Activated CD4-positive, alpha-beta memory T cell treated with anti-CD3 and anti-CD28 coated beads for 36 hours (primary cell): ENCODE results near the gene CCDC57. TPM values are rescaled to one million over a fixed set of nuclear protein-coding genes. Genes with fewer than 3 reads are reported as not detected.

Experiments
- CTCF ChIA-PET: fragments of 350-600 bp; sonication (Branson Sonifier 250); formaldehyde crosslinking; loops from one replicate; lab custom pipeline; 2021; ENCODE audit warnings: antibody characterized with exemption, inconsistent platforms; lab: Charles Lee
- POLR2A ChIA-PET: fragments of 350-600 bp; sonication (Branson Sonifier 250); formaldehyde crosslinking; loops from one replicate; lab custom pipeline; 2021; ENCODE audit warnings: antibody characterized with exemption; lab: Charles Lee
- DNase-seq: peaks from one replicate; pipeline ENCODE4 v3.0.0-alpha.2; 2020
- H3K27ac Mint-ChIP-seq: one replicate; pipeline ENCODE4 v1.8.0; 2021; ENCODE audit warnings: mixed read lengths
- H3K27me3 Mint-ChIP-seq: one replicate; pipeline ENCODE4 v1.8.0; 2021; ENCODE audit warnings: mixed read lengths
- H3K36me3 Mint-ChIP-seq: one replicate; pipeline ENCODE4 v1.8.0; 2021; ENCODE audit warnings: mixed read lengths
- H3K4me1 Mint-ChIP-seq: one replicate; pipeline ENCODE4 v1.8.0; 2021; ENCODE audit warnings: low read depth, mixed read lengths
- H3K4me3 Mint-ChIP-seq: one replicate; pipeline ENCODE4 v1.8.0; 2021; ENCODE audit warnings: mild to moderate bottlenecking, mixed read lengths
- H3K9me3 Mint-ChIP-seq: one replicate; pipeline ENCODE4 v1.8.0; 2021; ENCODE audit warnings: mixed read lengths
- intact Hi-C: fragments of 100-400 bp; cut with micrococcal nuclease; formaldehyde crosslinking; loops from one replicate; pipeline ENCODE4 v1.15.1; 2023
- total RNA-seq, 2 experiments: library from RNA; stranded (reverse); gene quantifications; one replicate each; pipeline ENCODE4 v1.2.3, GENCODE V29; 2021

CCDC57 gene
- total RNA-seq, 2 experiments from 2014 or later = 49.6 to 51.7 TPM

GRCh38 chr17:82085031-82085861 is 127.4 kb downstream of the CCDC57 start:
- Mint-ChIP-seq H3K4me1 (no peaks in the 10 kb centered on the region), H3K36me3 (peaks cover 18% of the 10 kb centered on the region), H3K9me3 (no peaks in the 10 kb centered on the region), H3K27ac (no peak overlapping the region), H3K4me3 (no peak overlapping the region), H3K27me3 (no peaks in the 10 kb centered on the region)
- intact Hi-C loops = no loop called here
- DNase-seq = no peak
- CTCF ChIA-PET = no interaction called here
- POLR2A ChIA-PET = interaction anchor here (0.5 to 0.8 kb wide), 3 partner anchors 20 to 371 kb away, joined by 3 to 6 read pairs (median 3); partner anchors contain the start of gene DUS1L

GRCh38 chr17:82084373-82085030 is 128.1 kb downstream of the CCDC57 start:
- no peak for DNase-seq
- intact Hi-C loops = no loop called here
- H3K9me3 Mint-ChIP-seq = no peaks in the 10 kb centered on the region
- ChIA-PET CTCF (no interaction called here), POLR2A (interaction anchor here (0.6 to 0.8 kb wide), 2 partner anchors 20 to 100 kb away, joined by 3 read pairs; partner anchors contain the start of gene DUS1L)
- H3K36me3 Mint-ChIP-seq = peaks cover 22% of the 10 kb centered on the region
- H3K27me3 Mint-ChIP-seq = no peaks in the 10 kb centered on the region
- H3K4me1 Mint-ChIP-seq = no peaks in the 10 kb centered on the region
- H3K27ac Mint-ChIP-seq = no peak overlapping the region
- no peak overlapping the region for H3K4me3 Mint-ChIP-seq

DNA sequence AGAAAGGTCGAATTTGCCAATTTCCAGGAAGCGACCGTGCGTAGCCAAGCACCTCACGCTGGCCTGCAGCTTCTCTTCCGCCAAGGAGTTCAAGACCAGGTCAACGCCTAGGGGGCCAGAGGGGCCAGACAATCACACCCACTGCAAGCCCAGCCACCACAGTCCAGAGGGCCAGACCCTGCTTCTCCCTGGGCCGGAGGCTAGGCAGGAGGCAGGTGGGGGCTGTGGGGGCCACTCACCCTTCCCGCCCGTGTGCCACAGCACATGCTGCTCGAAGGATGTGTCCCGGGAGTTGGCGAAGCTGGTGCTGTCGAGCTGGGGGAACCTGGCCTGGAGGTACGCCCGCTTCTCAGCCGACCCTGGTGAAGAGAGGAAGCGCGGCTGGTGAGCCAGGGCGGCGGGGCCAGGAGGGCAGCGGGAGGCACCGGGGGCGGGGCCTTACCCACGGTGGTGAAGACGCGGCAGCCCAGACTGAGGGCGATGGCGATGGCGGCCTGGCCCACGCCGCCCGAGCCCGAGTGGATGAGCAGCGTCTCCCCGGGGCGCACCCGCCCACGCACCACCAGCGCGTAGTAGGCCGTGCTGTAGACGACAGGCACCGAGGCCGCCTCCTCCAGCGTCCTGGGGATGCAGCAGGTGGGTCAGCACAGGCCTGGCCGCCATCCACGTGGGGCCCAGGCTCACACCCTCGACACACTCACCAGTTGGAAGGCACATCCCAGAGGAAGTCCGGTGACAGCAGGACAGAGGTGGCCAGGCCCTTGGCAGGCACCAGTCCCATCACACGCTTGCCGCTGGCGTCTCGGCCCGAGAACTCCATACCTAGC is 128.9 kb downstream of the CCDC57 start:
- no peaks in the 10 kb centered on the region for H3K27me3 Mint-ChIP-seq
- H3K4me3 Mint-ChIP-seq = no peak overlapping the region
- CTCF ChIA-PET = no interaction called here
- no peak for DNase-seq
- POLR2A ChIA-PET = no interaction called here
- intact Hi-C loops = no loop called here
- H3K27ac Mint-ChIP-seq = no peak overlapping the region
- H3K9me3 Mint-ChIP-seq = no peaks in the 10 kb centered on the region
- peaks cover 24% of the 10 kb centered on the region for H3K36me3 Mint-ChIP-seq
- H3K4me1 Mint-ChIP-seq = no peaks in the 10 kb centered on the region

DNA sequence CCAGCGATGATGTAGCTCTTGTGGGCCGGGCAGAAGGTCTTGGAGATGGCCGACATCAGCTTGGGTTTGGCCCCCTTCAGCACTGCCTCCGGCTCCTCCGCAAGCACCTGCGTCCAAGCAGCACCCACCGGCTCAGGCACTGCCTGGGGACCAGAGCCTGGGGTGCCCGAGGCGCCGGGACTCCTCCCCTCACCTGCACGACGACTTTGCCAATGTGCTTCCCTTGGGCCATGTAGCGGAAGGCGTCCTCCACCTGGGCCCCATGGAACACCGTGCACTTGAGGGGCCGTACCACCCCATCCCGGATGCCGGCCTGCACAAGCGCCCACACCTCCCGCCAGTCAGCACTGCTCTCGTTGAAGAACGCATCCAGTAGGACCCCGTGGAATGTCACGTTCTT is 129.6 kb downstream of the CCDC57 start:
- H3K4me3 Mint-ChIP-seq = no peak overlapping the region
- ChIA-PET POLR2A (no interaction called here), CTCF (no interaction called here)
- peaks cover 26% of the 10 kb centered on the region for H3K36me3 Mint-ChIP-seq
- H3K9me3 Mint-ChIP-seq = no peaks in the 10 kb centered on the region
- H3K27me3 Mint-ChIP-seq = no peaks in the 10 kb centered on the region
- H3K4me1 Mint-ChIP-seq = no peaks in the 10 kb centered on the region
- no peak overlapping the region for H3K27ac Mint-ChIP-seq
- intact Hi-C loops = no loop called here
- DNase-seq = no peak

GRCh38 chr17:82082456-82082855 is 130.2 kb downstream of the CCDC57 start:
- POLR2A ChIA-PET = no interaction called here
- no peak overlapping the region for H3K27ac Mint-ChIP-seq
- intact Hi-C loops = no loop called here
- H3K4me1 Mint-ChIP-seq = no peaks in the 10 kb centered on the region
- no peak for DNase-seq
- H3K4me3 Mint-ChIP-seq = no peak overlapping the region
- peaks cover 26% of the 10 kb centered on the region for H3K36me3 Mint-ChIP-seq
- CTCF ChIA-PET = no interaction called here
- no peaks in the 10 kb centered on the region for H3K9me3 Mint-ChIP-seq
- no peaks in the 10 kb centered on the region for H3K27me3 Mint-ChIP-seq

GRCh38 chr17:82081966-82082365 is 130.7 kb downstream of the CCDC57 start:
- Mint-ChIP-seq H3K9me3 (no peaks in the 10 kb centered on the region), H3K27ac (no peak overlapping the region), H3K36me3 (peaks cover 26% of the 10 kb centered on the region), H3K4me3 (no peak overlapping the region), H3K27me3 (no peaks in the 10 kb centered on the region), H3K4me1 (no peaks in the 10 kb centered on the region)
- CTCF ChIA-PET = interaction anchor here (0.6 kb wide), 1 partner anchor 51 kb away, joined by 3 read pairs; no protein-coding TSS in a partner anchor
- no peak for DNase-seq
- intact Hi-C loops = no loop called here
- POLR2A ChIA-PET = no interaction called here

GRCh38 chr17:82081546-82081945 is 131.1 kb downstream of the CCDC57 start:
- no peak for DNase-seq
- Mint-ChIP-seq H3K4me1 (no peaks in the 10 kb centered on the region), H3K27ac (no peak overlapping the region), H3K36me3 (peaks cover 26% of the 10 kb centered on the region), H3K9me3 (no peaks in the 10 kb centered on the region), H3K27me3 (no peaks in the 10 kb centered on the region), H3K4me3 (no peak overlapping the region)
- ChIA-PET CTCF (interaction anchor here (0.6 kb wide), 1 partner anchor 51 kb away, joined by 3 read pairs; no protein-coding TSS in a partner anchor), POLR2A (no interaction called here)
- intact Hi-C loops = no loop called here

DNA sequence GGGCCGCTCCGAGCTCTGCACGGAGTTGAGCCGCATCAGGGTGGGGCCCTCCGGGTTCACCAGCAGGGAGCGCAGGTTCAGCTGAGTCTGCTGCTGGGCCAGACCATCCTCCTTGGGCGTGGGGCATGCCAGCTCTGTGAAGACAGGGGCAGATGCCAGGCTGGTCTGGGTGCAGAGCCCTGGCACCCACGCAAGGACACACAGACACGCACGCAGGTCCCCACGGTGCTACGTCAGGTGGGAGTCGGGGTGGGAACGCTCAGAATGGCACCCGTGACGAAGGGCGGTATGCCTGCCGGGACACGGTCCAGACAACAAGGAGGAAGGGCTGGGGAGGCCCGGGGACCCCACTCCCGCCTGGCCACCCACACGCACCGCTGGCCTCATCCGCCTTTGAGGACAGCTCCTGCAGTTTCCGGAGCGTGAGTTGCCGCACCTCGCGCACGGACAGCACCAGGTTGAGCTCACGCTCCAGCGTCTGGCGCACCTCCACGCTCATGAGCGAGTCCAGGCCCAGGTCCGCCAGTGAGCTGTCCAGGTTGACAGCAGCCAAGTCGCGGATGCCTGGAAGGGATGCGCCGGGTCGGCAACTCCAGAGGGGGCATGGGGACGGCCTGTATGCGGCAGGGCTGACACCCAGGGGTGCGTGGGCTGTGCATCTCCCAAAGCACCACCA is 131.7 kb downstream of the CCDC57 start:
- DNase-seq = no peak
- H3K4me3 Mint-ChIP-seq = no peak overlapping the region
- H3K9me3 Mint-ChIP-seq = no peaks in the 10 kb centered on the region
- intact Hi-C loops = no loop called here
- H3K27me3 Mint-ChIP-seq = no peaks in the 10 kb centered on the region
- no peaks in the 10 kb centered on the region for H3K4me1 Mint-ChIP-seq
- ChIA-PET CTCF (no interaction called here), POLR2A (no interaction called here)
- H3K36me3 Mint-ChIP-seq = peaks cover 26% of the 10 kb centered on the region
- H3K27ac Mint-ChIP-seq = no peak overlapping the region

GRCh38 chr17:82080048-82080788 is 132.4 kb downstream of the CCDC57 start:
- intact Hi-C loops = no loop called here
- no peaks in the 10 kb centered on the region for H3K27me3 Mint-ChIP-seq
- H3K36me3 Mint-ChIP-seq = peaks cover 26% of the 10 kb centered on the region
- no peaks in the 10 kb centered on the region for H3K4me1 Mint-ChIP-seq
- ChIA-PET POLR2A (no interaction called here), CTCF (no interaction called here)
- DNase-seq = no peak
- H3K27ac Mint-ChIP-seq = no peak overlapping the region
- H3K4me3 Mint-ChIP-seq = no peak overlapping the region
- H3K9me3 Mint-ChIP-seq = no peaks in the 10 kb centered on the region

DNA sequence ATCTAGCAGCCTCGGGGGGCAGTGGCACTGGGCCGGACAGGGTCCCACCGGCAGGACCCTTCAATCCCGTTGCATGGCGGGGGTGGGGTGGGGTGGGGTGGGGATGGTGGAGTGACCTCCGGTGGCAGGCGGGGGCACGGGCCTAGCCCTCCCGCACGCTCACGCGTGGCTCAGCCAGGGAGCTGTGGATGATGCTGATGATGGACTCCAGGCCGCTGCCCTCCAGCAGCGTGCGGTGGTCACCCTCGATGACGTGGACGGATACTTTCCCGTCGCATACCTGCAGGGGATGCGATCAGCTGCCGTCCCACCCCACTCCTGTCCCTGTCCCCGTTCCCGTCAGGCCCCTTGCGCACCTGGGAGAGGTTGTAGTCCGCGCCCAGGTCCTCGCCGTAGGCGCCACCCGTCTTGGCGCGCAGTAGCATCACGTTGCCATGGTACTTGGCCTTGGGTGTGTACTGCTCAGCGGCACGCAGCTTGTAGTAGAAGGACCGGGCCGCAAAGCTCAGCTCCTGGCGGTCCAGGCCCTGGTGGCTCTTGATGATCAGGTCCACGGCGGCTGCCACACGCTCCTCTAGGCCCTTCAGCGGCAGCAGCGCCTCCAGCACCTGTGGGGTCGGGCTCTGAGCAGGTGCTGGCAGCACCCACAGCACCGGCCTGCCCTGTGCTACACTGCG is 133.5 kb downstream of the CCDC57 start:
- Mint-ChIP-seq H3K36me3 (peaks cover 21% of the 10 kb centered on the region), H3K4me1 (no peaks in the 10 kb centered on the region), H3K27me3 (no peaks in the 10 kb centered on the region), H3K9me3 (no peaks in the 10 kb centered on the region), H3K27ac (no peak overlapping the region), H3K4me3 (no peak overlapping the region)
- intact Hi-C loops = no loop called here
- DNase-seq = no peak
- ChIA-PET CTCF (no interaction called here), POLR2A (no interaction called here)

GRCh38 chr17:82078433-82078832 is 134.2 kb downstream of the CCDC57 start:
- POLR2A ChIA-PET = interaction anchor here (1.4 kb wide), 1 partner anchor 19 kb away, joined by 6 read pairs; no protein-coding TSS in a partner anchor

More at GRCh38 chr17:82078433-82078832, 134.2 kb downstream of the CCDC57 start:
- no peak overlapping the region for H3K27ac Mint-ChIP-seq
- H3K4me3 Mint-ChIP-seq = no peak overlapping the region
- no peaks in the 10 kb centered on the region for H3K4me1 Mint-ChIP-seq
- no peaks in the 10 kb centered on the region for H3K27me3 Mint-ChIP-seq
- H3K9me3 Mint-ChIP-seq = no peaks in the 10 kb centered on the region
- CTCF ChIA-PET = no interaction called here
- no peak for DNase-seq
- H3K36me3 Mint-ChIP-seq = peaks cover 16% of the 10 kb centered on the region
- intact Hi-C loops = no loop called here
